ENCODE results near the gene GREB1.

The GREB1 gene

DNA sequence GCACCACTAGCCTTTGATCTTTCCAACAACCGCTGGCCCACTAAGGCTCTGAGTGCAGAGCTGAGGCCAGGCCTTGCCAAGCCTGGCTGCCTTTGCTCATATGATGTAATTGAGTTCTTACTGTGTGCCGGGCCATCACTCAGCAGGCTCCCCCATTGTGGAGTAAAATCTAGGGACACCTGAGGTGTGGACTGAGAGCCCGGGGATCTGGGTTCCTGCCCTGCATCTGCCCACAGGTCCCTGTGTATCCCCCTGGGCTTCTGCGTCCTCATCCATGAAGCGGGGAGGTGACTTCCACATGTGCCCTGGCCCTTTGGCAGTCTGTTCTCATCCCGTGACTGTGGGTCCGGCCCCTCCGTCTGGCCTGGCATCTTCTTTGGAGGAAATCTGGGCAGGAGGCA is 33.8 kb downstream of the GREB1 start:
- DNase-seq (ENCODE audit: insufficient read length, low spot score) (no peak), FAIRE-seq (no peak)
- TF ChIP-seq, protein P1, sequence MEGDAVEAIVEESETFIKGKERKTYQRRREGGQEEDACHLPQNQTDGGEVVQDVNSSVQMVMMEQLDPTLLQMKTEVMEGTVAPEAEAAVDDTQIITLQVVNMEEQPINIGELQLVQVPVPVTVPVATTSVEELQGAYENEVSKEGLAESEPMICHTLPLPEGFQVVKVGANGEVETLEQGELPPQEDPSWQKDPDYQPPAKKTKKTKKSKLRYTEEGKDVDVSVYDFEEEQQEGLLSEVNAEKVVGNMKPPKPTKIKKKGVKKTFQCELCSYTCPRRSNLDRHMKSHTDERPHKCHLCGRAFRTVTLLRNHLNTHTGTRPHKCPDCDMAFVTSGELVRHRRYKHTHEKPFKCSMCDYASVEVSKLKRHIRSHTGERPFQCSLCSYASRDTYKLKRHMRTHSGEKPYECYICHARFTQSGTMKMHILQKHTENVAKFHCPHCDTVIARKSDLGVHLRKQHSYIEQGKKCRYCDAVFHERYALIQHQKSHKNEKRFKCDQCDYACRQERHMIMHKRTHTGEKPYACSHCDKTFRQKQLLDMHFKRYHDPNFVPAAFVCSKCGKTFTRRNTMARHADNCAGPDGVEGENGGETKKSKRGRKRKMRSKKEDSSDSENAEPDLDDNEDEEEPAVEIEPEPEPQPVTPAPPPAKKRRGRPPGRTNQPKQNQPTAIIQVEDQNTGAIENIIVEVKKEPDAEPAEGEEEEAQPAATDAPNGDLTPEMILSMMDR (IDR thresholded peaks at IDR 0.05; ENCODE audit: insufficient read depth, missing control alignments), result no peak

DNA sequence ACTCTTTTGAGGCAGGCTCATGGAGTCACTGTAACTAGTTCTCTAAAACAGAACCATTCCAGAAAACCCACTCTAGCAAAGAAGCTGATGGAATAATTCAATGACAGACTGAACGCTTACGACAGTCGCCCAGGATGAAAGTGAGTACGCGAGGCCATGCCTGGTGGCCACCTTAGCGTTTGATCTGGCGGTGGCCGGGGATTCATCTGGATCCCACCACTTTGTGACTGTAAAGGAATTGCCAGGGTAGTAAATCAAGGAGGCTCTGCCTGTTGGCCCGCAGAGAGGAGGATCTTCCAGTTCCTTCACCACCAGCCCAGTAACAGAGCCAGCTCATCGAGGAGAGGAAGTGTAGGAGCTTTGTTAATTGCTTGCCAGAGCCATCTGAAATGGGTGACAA is 34.6 kb downstream of the GREB1 start:
- no peak for FAIRE-seq

GRCh38 chr2:11569636-11570035 is 35.8 kb downstream of the GREB1 start:
- FAIRE-seq (no peak), DNase-seq (ENCODE audit: insufficient read length, low spot score) (no peak)
- TF ChIP-seq, protein P1 (IDR thresholded peaks at IDR 0.05; ENCODE audit: insufficient read depth, missing control alignments), result no peak

More for the DNA sequence above, 34.6 kb downstream of the GREB1 start:
- TF ChIP-seq, protein P1 (IDR thresholded peaks at IDR 0.05; ENCODE audit: insufficient read depth, missing control alignments), result no peak
- DNase-seq (ENCODE audit: insufficient read length, low spot score), result no peak

DNA sequence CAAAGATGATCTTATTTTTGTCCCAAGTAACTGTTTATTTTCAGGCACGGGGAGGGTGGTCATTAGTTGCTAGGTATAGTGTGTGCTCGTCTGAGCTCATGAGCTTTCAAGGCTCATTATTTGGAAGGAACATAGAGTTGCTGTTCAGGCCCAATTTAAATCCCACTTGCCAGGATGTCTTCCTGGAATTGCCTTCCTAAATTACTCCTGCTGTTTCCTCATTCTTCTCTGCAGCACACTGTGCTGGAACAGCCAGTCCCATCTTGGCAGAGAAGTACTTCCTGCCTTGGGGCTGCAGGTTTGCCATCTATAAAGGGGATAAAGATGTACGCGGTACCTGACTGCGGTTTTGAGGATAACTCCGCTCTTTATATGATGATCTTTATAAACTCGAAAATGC is 37.3 kb downstream of the GREB1 start:
- FAIRE-seq, result no peak
- DNase-seq (ENCODE audit: insufficient read length, low spot score), result no peak
- TF ChIP-seq, protein P1 (IDR thresholded peaks at IDR 0.05; ENCODE audit: insufficient read depth, missing control alignments), result no peak

DNA sequence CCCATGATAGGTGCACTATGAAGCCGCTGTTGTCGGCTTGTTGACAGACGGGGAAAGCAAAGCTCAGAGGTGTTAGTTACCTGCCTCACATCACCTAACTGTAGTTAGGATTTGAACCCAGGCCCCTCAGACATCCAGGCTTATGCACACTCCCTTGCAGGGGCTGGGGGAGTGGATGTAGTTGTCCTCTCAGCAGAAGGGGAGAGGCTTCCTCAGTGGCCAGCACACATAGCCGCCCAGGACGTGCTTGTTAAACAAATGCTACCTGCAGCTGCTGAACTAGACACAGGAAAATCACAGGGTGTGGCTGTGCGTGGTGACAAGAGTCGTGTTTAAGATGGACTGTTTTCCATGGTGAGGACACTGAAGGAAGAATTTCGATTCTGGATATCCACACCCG is 39.2 kb downstream of the GREB1 start:
- TF ChIP-seq, protein P1 (IDR thresholded peaks at IDR 0.05; ENCODE audit: insufficient read depth, missing control alignments), result no peak
- no peak for DNase-seq (ENCODE audit: insufficient read length, low spot score)
- FAIRE-seq, result no peak

GRCh38 chr2:11573418-11574175 is 39.8 kb downstream of the GREB1 start:
- TF ChIP-seq, protein P1 (IDR thresholded peaks at IDR 0.05; ENCODE audit: insufficient read depth, missing control alignments), result no peak
- FAIRE-seq, result no peak
- no peak for DNase-seq (ENCODE audit: insufficient read length, low spot score)

Data from D721Med (cell line).